ENCODE measurements around the gene LIN37.
"Not testable (repeated sequence)": the region's sequence is repeated elsewhere in the genome, so short reads cannot be mapped to it uniquely, and the experiment has no call there.

LIN37 gene

DNA sequence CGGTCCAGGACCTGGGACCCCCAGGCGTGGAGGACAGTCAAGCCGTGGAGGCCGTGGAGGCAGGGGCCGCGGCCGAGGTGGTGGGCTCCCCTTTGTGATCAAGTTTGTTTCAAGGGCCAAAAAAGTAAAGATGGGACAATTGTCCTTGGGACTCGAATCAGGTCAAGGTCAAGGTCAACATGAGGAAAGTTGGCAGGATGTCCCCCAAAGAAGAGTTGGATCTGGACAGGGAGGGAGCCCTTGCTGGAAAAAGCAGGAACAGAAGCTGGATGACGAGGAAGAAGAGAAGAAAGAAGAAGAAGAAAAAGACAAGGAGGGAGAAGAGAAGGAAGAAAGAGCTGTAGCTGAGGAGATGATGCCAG lies 28.2 kb upstream of the LIN37 start:
- no peak for DNase-seq

DNA sequence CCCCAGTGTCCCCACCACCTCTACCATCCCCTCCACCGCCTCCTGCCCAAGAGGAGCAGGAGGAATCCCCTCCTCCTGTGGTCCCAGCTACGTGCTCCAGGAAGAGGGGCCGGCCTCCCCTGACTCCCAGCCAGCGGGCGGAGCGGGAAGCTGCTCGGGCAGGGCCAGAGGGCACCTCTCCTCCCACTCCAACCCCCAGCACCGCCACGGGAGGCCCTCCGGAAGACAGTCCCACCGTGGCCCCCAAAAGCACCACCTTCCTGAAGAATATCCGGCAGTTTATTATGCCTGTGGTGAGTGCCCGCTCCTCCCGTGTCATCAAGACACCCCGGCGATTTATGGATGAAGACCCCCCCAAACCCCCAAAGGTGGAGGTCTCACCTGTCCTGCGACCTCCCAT lies 27.7 kb upstream of the LIN37 start:
- DNase-seq = no peak

DNA sequence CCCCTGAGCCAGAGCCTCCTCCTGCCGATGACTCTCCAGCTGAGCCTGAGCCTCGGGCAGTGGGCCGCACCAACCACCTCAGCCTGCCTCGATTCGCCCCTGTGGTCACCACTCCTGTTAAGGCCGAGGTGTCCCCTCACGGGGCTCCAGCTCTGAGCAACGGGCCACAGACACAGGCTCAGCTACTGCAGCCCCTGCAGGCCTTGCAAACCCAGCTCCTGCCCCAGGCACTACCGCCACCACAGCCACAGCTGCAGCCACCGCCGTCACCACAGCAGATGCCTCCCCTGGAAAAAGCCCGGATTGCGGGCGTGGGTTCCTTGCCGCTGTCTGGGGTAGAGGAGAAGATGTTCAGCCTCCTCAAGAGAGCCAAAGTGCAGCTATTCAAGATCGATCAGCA lies 27.0 kb upstream of the LIN37 start:
- no peak for DNase-seq

DNA sequence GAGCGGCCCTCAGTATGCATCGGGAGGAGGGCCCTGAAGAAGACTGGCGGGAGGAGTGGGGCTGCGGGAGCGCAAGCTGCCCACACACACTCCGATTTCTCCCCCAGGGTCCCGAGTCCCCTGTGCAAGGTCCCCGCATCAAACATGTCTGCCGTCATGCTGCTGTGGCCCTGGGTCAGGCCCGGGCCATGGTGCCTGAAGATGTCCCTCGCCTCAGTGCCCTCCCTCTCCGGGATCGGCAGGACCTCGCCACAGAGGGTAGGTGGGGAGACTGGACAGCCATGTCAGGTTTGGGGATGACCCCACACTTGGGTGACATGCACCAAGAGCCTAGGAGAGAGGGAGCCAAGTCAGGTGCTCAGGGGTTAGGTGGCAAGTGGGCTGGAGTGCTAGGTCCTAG lies 25.9 kb upstream of the LIN37 start:
- DNase-seq = no peak

DNA sequence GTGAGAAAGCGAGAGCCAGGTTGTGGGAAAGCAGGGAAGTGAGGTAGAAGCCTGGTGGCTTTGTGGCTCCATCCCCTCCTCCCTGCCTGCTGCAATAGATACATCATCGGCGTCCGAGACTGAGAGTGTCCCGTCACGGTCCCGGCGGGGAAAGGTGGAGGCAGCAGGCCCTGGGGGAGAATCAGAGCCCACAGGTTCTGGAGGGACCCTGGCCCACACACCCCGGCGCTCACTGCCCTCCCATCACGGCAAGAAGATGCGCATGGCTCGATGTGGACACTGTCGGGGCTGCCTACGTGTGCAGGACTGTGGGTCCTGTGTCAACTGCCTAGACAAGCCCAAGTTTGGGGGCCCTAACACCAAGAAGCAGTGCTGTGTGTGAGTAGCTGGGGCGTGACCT lies 25.5 kb upstream of the LIN37 start:
- no peak for DNase-seq

DNA sequence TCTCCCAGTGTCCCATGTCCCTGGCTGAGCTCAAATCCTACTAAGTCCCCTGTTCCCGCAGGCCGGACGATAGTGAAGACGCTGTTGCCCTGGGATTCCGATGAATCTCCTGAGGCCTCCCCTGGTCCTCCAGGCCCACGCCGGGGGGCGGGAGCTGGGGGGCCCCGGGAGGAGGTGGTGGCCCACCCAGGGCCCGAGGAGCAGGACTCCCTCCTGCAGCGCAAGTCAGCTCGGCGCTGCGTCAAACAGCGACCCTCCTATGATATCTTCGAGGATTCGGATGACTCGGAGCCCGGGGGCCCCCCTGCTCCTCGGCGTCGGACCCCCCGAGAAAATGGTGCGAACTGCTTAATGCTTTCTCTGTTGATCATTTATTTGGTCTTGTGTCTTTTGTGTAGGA lies 24.7 kb upstream of the LIN37 start:
- DNase-seq = no peak

DNA sequence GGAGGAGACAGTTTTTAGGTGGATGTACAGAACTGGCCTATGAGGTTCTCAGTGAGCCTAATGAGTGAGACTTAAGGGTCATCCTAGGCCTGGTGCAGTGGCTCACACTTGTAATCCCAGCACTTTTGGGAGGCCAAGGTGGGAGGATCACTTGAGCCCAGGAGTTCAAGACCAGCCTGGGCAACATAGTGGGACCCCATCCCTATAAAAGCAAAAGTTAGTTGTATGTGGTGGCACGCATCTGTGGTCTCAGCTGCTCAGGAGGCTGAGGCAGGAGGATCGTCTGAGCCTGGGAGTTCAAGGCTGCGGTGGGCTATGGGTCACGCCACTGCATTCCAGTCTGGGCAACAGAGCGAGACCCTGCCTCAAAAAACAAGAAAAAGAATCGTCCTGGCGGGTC lies 24.2 kb upstream of the LIN37 start:
- DNase-seq = not testable (repeated sequence)

DNA sequence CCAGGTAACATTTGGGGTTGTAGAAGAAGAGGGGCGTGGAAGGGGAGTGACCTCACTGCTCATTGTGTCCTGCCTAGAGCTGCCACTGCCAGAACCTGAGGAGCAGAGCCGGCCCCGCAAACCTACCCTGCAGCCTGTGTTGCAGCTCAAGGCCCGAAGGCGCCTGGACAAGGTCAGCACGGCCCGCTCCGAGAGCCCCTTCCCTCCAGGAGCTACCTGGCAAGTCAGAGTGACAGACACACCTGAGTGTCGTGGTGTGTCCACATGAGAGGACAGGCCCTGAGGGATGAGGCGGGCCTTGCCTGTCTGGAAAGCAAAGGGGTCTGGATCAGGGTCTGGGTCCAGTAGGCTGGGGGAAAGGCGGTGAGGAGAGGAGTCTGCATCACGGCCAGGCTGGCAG lies 23.8 kb upstream of the LIN37 start:
- DNase-seq = no peak

DNA sequence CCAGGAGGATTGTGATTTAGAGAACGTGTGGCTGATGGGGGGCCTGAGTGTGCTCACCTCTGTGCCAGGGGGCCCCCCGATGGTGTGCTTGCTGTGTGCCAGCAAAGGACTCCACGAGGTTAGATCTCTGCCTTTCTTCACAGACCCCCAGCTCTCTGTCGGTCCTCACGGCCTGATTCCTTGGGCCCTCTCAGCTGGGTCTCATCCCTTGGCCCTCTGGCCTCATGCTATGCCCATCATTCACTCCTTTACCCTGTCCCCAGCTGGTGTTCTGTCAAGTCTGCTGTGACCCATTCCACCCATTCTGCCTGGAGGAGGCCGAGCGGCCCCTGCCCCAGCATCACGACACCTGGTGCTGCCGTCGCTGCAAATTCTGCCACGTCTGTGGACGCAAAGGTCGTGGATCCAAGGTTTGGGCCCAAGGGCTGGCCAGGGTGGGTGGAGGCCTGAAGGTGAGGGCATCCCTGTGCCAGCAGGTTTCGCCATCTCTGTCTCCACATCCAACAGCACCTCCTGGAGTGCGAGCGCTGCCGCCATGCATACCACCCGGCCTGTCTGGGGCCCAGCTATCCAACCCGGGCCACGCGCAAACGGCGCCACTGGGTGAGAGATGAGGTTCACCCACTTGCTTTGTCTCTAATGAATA lies 23.0 kb upstream of the LIN37 start:
- DNase-seq = no peak

DNA sequence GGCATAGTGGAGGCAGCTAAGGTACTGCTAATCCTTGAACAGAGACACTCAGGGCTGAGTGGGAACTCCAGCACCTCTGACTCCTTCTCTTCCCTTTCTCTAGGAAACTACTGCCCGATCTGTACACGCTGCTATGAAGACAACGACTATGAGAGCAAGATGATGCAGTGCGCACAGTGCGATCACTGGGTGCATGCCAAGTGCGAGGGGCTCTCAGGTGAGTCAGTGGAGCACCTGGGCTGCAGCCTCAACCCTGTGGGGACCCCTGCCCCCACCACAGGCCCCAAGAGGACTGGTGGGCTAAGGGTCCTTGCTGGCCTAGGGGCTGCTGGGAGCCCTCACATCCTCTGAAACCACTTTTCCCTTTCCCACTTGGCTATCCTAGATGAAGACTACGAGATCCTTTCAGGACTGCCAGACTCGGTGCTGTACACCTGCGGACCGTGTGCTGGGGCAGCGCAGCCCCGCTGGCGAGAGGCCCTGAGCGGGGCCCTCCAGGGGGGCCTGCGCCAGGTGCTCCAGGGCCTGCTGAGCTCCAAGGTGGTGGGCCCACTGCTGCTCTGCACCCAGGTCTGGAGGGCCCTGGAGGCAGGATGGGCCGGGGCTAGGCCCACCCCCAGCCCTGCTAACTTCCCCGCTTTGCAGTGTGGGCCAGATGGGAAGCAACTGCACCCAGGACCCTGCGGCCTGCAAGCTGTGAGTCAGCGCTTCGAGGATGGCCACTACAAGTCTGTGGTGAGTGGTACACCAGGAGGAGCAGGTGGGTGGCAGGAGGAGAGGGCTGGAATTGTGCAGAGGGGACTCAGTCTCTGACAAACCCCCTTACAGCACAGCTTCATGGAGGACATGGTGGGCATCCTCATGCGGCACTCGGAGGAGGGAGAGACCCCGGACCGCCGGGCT lies 21.1 kb upstream of the LIN37 start:
- DNase-seq = no peak

DNA sequence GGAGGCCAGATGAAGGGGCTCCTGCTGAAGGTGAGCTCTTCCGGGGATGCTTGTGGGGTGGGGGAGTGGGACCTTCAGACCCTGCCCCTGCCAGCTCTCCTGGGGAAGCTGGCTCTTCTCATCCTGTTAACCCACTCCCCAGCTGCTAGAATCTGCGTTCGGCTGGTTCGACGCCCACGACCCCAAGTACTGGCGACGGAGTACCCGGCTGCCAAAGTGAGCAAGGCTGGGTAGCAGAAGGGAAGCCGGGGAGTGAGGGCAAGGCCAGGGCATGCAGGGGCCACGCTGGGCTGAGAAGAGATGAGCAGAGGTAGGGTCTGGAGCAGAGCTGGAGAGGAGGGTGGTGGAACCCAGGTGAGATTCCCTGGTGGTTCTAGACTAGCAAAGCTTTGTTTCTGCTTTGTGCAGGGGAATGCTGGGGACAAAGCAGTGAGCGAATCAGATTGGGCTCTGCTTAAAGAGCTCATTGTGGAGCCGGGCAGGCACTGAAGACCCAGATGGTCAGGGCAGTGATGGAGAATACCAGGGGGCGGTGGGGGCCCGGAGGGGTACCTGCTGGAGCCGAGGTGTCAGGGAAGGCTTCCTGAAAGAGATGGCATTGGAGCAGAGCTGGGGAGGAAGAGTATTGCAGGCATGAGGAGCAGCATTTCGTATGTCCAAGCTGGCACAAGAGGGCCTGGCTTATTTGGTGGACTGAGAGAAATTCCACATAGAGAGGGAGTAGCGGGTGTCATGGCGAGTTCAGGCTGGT lies 20.2 kb upstream of the LIN37 start:
- DNase-seq = no peak

DNA sequence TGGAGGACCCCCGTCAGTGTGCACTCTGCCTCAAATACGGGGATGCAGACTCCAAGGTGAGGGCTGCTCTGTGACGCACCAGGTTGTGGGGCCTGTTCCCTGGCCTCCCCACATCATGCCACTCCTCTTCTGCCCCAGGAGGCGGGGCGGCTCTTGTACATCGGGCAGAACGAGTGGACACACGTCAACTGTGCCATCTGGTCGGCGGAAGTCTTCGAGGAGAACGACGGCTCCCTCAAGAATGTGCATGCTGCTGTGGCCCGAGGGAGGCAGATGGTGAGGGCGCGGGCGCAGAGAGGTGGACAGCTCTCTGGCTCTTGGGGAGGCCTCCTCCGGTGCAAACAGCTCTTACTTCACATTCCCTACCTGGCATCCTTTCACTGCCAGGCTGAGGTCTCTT lies 19.4 kb upstream of the LIN37 start:
- DNase-seq = no peak

DNA sequence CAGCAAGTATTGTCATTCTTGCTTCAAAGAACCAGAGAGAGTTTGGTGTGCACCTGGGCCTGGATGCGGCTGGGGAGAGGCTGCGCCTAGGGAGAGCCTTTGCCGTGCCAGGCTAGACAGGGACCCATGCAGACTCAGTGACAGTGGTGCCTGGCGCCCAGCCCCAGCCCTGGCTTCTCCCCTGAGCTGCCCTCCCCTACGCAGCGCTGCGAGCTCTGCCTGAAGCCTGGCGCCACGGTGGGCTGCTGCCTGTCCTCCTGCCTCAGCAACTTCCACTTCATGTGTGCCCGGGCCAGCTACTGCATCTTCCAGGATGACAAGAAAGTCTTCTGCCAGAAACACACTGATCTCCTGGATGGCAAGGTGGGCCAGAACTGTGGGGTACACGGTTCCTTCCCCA lies 18.6 kb upstream of the LIN37 start:
- DNase-seq = no peak

DNA sequence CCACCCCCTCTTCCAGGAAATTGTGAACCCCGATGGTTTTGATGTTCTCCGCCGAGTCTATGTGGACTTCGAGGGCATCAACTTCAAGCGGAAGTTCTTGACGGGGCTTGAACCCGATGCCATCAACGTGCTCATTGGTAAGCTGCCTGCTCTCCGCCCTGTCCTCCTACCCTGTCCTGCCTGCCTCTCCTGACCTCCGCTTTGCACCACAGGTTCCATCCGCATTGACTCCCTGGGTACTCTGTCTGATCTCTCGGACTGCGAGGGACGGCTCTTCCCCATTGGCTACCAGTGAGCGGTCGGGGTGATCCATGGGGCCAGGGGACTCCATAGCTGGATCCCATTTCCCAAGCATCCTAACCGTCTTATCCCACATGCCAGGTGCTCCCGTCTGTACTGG lies 18.1 kb upstream of the LIN37 start:
- DNase-seq = no peak

DNA sequence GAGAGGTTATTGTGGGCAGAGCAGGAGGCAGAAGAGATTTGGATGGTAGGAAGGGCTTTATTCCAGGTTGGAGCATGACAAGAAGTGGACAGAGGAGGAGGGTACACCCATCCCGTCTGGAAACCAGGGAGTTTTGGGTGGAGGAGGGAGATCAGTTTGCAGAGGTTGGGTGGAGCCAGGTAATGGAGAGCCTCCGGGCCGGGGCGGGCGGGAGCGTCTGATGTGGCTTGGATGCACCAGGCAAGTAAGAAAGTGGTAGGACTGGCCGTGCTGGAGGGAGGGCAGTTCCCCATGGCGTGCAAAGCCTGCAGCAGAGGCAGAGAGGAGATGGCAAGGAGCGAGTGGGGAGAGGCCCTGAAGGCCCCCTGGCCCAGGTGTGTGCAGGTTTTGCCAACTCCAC lies 17.0 kb upstream of the LIN37 start:
- DNase-seq = no peak

DNA sequence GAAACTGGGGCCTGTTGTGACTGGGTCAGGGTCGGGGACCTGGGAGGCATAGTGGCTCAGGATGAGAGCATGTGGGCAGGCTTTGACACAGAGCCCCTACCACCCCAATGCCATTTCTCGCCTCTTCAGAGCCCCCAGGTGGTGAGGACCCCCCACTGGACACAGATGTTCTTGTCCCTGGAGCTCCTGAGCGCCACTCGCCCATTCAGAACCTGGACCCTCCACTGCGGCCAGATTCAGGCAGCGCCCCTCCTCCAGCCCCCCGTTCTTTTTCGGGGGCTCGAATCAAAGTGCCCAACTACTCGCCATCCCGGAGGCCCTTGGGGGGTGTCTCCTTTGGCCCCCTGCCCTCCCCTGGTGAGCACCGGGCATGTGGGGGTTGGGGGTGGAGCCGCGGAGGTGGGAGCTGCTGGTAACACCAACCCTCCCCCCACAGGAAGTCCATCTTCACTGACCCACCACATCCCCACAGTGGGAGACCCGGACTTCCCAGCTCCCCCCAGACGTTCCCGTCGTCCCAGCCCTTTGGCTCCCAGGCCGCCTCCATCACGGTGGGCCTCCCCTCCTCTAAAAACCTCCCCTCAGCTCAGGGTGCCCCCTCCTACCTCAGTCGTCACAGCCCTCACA lies 16.5 kb upstream of the LIN37 start:
- DNase-seq = no peak

DNA sequence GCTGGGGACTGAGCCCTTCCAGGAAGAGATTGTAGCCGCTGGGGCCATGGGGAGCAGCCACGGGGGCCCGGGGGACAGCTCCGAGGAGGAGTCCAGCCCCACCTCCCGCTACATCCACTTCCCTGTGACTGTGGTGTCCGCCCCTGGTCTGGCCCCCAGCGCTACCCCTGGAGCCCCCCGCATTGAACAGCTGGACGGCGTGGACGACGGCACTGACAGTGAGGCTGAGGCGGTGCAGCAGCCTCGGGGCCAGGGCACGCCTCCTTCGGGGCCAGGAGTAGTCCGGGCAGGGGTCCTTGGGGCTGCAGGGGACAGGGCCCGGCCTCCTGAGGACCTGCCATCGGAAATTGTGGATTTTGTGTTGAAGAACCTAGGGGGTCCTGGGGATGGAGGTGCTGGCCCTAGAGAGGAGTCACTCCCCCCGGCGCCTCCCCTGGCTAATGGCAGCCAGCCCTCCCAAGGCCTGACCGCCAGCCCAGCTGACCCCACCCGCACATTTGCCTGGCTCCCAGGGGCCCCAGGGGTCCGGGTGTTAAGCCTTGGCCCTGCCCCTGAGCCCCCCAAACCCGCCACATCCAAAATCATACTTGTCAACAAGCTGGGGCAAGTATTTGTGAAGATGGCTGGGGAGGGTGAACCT lies 15.7 kb upstream of the LIN37 start:
- DNase-seq = no peak

DNA sequence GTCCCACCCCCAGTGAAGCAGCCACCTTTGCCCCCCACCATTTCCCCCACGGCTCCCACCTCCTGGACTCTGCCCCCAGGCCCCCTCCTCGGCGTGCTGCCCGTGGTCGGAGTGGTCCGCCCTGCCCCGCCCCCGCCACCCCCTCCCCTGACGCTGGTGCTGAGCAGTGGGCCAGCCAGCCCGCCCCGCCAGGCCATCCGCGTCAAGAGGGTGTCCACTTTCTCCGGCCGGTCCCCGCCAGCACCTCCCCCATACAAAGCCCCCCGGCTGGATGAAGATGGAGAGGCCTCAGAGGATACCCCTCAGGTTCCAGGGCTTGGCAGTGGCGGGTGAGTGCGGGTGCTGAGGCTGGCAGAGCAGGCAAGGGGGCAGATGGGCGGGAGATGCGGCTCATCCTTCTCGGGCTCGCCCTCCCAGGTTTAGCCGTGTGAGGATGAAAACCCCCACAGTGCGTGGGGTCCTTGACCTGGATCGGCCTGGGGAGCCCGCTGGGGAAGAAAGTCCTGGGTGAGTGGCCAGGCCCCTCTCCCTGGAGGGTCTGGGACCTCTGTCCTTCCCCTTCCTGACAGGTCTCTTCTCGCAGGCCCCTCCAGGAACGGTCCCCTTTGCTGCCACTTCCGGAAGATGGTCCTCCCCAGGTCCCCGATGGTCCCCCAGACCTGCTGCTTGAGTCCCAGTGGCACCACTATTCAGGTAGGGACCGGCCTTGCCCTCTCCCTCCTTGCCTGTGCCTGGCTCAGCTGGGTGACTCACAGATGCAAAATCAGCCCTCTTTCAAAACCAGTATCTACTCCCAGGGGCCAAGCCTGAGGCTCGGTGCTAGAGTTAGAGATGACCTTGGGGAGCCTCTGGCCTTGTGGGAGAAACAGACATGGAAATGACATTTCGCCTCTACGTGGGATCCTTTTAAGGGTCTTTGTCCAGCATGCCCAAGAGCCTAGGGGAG lies 14.9 kb upstream of the LIN37 start:
- no peak for DNase-seq

DNA sequence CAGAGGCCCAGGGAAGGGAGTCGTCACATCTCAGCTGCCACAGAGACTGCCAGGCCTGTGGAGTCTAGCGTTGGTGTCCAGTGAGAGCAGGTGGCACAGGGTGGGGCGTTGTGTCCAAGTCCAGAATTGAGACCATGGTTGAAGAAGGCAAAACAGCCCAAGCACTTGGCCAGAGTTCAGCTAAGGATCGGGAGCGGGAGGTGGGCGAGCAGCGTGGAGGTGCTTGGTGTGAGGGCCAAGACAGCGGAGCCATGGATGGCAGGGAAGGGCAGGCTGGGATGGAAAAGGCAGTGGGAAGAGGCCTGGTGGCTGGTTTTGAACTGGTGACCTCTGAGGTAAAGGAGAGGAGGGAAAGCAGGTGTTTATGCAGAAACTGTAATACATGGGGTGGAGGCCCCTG lies 14.1 kb upstream of the LIN37 start:
- no peak for DNase-seq

DNA sequence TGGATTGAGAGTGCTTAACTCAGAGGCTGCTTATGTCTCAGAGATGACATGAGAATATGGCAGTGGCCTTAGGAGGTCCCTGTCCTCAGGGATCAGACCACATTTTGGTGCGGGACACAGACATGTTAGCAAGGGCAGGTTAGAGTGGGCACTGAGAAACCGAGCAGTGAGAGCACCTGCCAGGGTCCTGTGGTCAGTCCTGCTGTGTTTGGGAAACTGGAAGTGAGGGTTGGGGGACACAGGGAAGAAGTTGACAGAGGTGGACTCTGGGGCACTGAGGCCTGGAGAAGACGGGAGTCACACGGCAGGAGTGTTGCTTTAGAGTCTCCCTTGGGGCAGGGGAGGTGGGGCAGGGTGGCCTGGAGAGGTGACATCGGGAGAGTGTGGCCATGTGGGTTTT lies 13.5 kb upstream of the LIN37 start:
- DNase-seq = no peak

DNA sequence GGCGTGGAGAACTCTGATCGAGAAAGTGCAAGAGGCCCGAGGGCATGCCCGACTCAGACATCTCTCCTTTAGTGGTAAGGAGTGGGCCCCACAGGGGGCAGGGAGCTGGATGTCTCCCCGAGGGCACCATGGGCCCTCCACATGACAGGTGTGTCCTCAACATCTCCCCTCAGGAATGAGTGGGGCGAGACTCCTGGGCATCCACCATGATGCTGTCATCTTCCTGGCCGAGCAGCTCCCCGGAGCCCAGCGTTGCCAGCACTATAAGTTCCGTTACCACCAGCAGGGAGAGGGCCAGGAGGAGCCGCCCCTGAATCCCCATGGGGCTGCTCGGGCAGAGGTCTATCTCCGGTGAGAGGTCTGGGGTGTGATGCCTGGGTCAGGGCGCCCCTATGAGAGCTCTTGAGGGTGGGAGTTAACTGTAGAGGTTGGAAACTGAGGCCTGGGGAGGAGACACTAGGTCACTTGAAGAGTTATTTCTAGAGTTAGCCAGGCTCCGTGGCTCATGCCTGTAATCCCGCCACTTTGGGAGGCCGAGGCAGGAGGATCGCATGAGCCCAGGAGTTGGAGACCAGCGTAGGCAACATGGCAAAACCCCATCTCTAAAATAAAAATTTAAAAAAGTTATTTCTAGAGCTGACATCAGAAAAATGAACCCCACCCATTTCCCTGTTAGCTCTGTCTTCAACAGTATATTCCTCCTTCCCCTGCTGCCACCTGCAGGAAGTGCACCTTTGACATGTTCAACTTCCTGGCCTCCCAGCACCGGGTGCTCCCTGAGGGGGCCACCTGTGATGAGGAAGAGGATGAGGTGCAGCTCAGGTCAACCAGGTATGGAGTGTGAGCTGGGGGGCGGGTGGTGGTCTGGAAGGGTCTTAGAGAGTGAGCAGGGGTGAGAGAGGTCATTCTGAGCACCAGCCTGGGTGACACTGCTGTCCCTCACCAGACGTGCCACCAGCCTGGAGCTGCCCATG lies 11.2 kb upstream of the LIN37 start:
- DNase-seq = no peak
